HG02870 (cell line): ENCODE data around the gene LSM10.

Experiments
- ATAC-seq: cut with Tn5 transposase; IDR thresholded peaks from one replicate; pipeline ENCODE4 v1.9.1; 2021; ENCODE audit warnings: mild to moderate bottlenecking, moderate library complexity; ENCODE audit not compliant: unreplicated experiment

LSM10 gene

GRCh38 chr1:36411674-36412648, 14.3 kb upstream of the LSM10 start:
- no peak for ATAC-seq

GRCh38 chr1:36408479-36408878, 10.8 kb upstream of the LSM10 start:
- ATAC-seq = no peak

- no peak for ATAC-seq
Observed at GRCh38 chr1:36406440-36406839, 8.7 kb upstream of the LSM10 start.

- no peak for ATAC-seq
Observed at GRCh38 chr1:36402504-36402890, 4.8 kb upstream of the LSM10 start.

GRCh38 chr1:36401602-36402503, 4.1 kb upstream of the LSM10 start:
- ATAC-seq = no peak

GRCh38 chr1:36400825-36401601, 3.3 kb upstream of the LSM10 start:
- ATAC-seq = no peak

GRCh38 chr1:36400514-36400824, 2.8 kb upstream of the LSM10 start:
- no peak for ATAC-seq

- no peak for ATAC-seq
Observed at GRCh38 chr1:36398370-36398977, 766 bp upstream of the LSM10 start.

- peak; percentile 27 for ATAC-seq
Observed at GRCh38 chr1:36397083-36397377, 678 bp downstream of the LSM10 start.

- ATAC-seq = no peak
Observed at GRCh38 chr1:36396359-36396758, 1.3 kb downstream of the LSM10 start.

GRCh38 chr1:36393686-36394085, 4.0 kb downstream of the LSM10 start:
- ATAC-seq = no peak

GRCh38 chr1:36392836-36393235, 4.9 kb downstream of the LSM10 start:
- no peak for ATAC-seq

- no peak for ATAC-seq
Observed at GRCh38 chr1:36391271-36391670, 6.4 kb downstream of the LSM10 start.

- ATAC-seq = no peak
Observed at GRCh38 chr1:36390411-36390810, 7.3 kb downstream of the LSM10 start.

GRCh38 chr1:36389999-36390398, 7.7 kb downstream of the LSM10 start:
- ATAC-seq = no peak

- no peak for ATAC-seq
Observed at GRCh38 chr1:36389261-36389660, 8.4 kb downstream of the LSM10 start.

- ATAC-seq = no peak
Observed at GRCh38 chr1:36387141-36387949, 10.4 kb downstream of the LSM10 start.

GRCh38 chr1:36386265-36387140, 11.2 kb downstream of the LSM10 start:
- peak; percentile 40 for ATAC-seq
